ENCODE data around the gene HPCAL1. TPM values are rescaled to one million over a fixed set of nuclear protein-coding genes. Genes with fewer than 3 reads are reported as not detected.

Gene HPCAL1
- total and polyA plus RNA-seq, 2 of the 4 experiments (the other 2 are of a cell fraction): 8.2 to 33.7 TPM

GRCh38 chr2:10359246-10359645, 56.5 kb downstream of the HPCAL1 start (continued):
- TF ChIP-seq ELK1 (IDR thresholded peaks at IDR 0.05; ENCODE audit: borderline replicate concordance, low read depth, low read length) (no peak), CEBPB (IDR thresholded peaks at IDR 0.05; ENCODE audit: low read depth, low read length) (no peak), MAZ (IDR thresholded peaks at IDR 0.05; ENCODE audit: borderline replicate concordance, low read depth, low read length) (no peak), MXI1 (IDR thresholded peaks at IDR 0.05; ENCODE audit: borderline replicate concordance, low read depth, low read length) (no peak), RAD21 (IDR thresholded peaks at IDR 0.05; ENCODE audit: low read length) (no peak)
